Measurements from ENCODE around the gene PPP1R1B. TPM values are rescaled to one million over a fixed set of nuclear protein-coding genes. Genes with fewer than 3 reads are reported as not detected.

The PPP1R1B gene
- total and polyA plus RNA-seq, 2 donors (not counting 1 experiment from before 2014, with no cell fraction given): not detected

- peaks cover 0 to 86% (median 68%) of the 10 kb centered on the region in 4 experiments for H3K27me3 ChIP-seq (replicated peaks in 1 of 4; ENCODE audit: control extremely low read depth in 1 of 4, control insufficient read depth in 3 of 4, insufficient read depth in 4 of 4, low read length in 3 of 4)
These were observed 21.0 kb upstream of the PPP1R1B start for GRCh38 chr17:39605492-39606433.

More at GRCh38 chr17:39605492-39606433, 21.0 kb upstream of the PPP1R1B start:
- Histone ChIP-seq H3K9ac (ENCODE audit: low read length) (peak overlapping the region; percentile 22), H3K36me3 (replicated peaks in 1 of 2; ENCODE audit: control extremely low read depth in 1 of 2, control insufficient read depth in 1 of 2, extremely low read depth in 1 of 2, insufficient read depth in 2 of 2, low read length in 1 of 2) (no peaks in the 10 kb centered on the region), H4K20me1 (ENCODE audit: control insufficient read depth, insufficient read depth, low read length, poor library complexity, severe bottlenecking) (peaks cover 3% of the 10 kb centered on the region), H3K4me2 (replicated peaks; ENCODE audit: low read depth, low read length, poor library complexity, severe bottlenecking) (peak overlapping the region; percentile 83), H3K27ac (ENCODE audit: low read length in 2 of 2) (no peak overlapping the region), H2AFZ (ENCODE audit: insufficient read depth, low read depth, low read length, poor library complexity, severe bottlenecking) (no peak overlapping the region), H3K79me2 (ENCODE audit: control insufficient read depth, insufficient read depth, low read length) (no peaks in the 10 kb centered on the region), H3K4me1 (ENCODE audit: control insufficient read depth in 2 of 2, insufficient read depth in 2 of 2, low read length in 2 of 2) (peaks cover 44 to 47% of the 10 kb centered on the region in 2 donors), H3K4me3 (ENCODE audit: control extremely low read depth in 1 of 5, extremely low read depth in 1 of 5, insufficient read depth in 1 of 5, low read depth in 2 of 5, low read length in 4 of 5) (peak overlapping the region in 2 of 5 experiments; percentile 21 to 39), H3K9me3 (ENCODE audit: control extremely low read depth in 1 of 3, control insufficient read depth in 2 of 3, insufficient read depth in 1 of 3, low read length in 2 of 3) (peaks cover 0 to 47% (median 0%) of the 10 kb centered on the region in 3 donors)
- Mint-ChIP-seq H3K4me1 (peaks cover 32% of the 10 kb centered on the region), H3K9me3 (ENCODE audit: insufficient read depth) (no peaks in the 10 kb centered on the region), H3K27ac (no peak overlapping the region), H3K4me3 (peak overlapping the region; percentile 78), H3K27me3 (peaks cover 58% of the 10 kb centered on the region)
- WGBS (ENCODE audit: insufficient coverage): 4% methylated on average over 102 of the region's 102 CpGs
- intact Hi-C loops (cut with micrococcal nuclease): no loop called here
- DNase-seq (peak; percentile 72), ATAC-seq (ENCODE audit: low read depth) (peak; percentile 11)
- TF ChIP-seq CTCF (IDR thresholded peaks at IDR 0.05) (no peak), EZH2 (IDR thresholded peaks at IDR 0.05; ENCODE audit: borderline replicate concordance, insufficient read depth, low read depth, low read length, poor library complexity, severe bottlenecking) (no peak)
- CTCF ChIA-PET: interaction anchor here (0.6 to 4.8 kb wide), 5 partner anchors 11 to 63 kb away, joined by 3 to 30 read pairs (median 4); partner anchors contain the start of gene PNMT
- POLR2A ChIA-PET: interaction anchor here (0.8 kb wide), 1 partner anchor 13 kb away, joined by 3 read pairs; no protein-coding TSS in a partner anchor

All from B cell (primary cell).